ENCODE results near the gene TOX2.

The TOX2 gene, protein sequence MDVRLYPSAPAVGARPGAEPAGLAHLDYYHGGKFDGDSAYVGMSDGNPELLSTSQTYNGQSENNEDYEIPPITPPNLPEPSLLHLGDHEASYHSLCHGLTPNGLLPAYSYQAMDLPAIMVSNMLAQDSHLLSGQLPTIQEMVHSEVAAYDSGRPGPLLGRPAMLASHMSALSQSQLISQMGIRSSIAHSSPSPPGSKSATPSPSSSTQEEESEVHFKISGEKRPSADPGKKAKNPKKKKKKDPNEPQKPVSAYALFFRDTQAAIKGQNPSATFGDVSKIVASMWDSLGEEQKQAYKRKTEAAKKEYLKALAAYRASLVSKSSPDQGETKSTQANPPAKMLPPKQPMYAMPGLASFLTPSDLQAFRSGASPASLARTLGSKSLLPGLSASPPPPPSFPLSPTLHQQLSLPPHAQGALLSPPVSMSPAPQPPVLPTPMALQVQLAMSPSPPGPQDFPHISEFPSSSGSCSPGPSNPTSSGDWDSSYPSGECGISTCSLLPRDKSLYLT

DNA sequence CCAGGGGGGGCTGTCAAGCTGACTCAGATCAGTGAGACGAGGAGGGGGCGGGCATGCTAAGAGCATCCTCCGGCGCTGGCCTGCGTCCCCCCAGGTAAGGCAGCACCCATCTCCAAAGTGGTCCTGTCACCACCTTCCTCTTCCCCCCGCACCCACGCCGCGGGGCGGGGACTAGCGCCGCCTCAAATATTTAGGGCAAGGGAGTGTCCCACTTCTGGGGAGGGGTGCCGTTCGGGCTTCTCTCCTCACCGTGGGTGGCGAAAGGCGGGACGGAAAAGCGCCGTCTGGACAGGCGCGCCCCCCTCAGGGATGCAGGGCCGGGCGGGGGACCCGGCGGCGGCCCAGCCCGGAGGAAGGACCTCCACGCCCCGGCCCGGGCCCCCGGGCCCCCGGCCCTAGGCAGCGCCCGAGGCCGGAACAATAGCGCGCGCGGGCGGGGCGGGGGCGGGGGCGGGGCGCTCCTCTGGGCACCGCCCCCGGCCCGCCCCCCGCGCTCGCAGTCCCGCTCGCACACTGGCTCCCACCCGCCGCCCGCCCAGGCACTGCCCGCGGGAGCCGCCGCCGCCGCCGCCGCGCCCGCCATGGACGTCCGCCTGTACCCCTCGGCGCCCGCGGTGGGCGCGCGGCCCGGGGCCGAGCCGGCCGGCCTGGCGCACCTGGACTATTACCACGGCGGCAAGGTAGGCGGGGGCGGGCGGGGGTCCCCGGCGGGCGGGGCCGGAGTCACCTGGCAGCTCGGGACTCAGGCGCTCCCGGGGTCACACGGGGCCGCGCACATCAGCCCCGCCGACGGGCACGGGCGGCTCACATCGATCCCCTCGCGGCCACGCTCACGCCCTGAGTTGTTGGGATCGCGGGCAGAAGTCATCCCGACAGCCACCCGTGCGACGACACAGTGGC lies at the start of gene TOX2:
Gene TOX2, plus strand, starts transcription at position 542 of the 900 bp plus-strand sequence. Its CDS starts 40 bp downstream, at position 582.
- H3K27ac Mint-ChIP-seq, result peak within 1 kb of the TSS; percentile 2
- H3K27me3 Mint-ChIP-seq, result peaks cover 80% of the 10 kb centered on the region
- H3K36me3 Mint-ChIP-seq (ENCODE audit: low read depth), result no peaks in the 10 kb centered on the region
- H3K4me1 Mint-ChIP-seq (ENCODE audit: low read depth), result peaks cover 40% of the 10 kb centered on the region
- peaks cover 20% of the 10 kb centered on the region for H3K9me3 Mint-ChIP-seq
- H3K4me3 Mint-ChIP-seq, result peak within 1 kb of the TSS; percentile 44
- intact Hi-C loops (cut with micrococcal nuclease), result loop anchor here (10.0 kb wide), 1 partner anchor 160 kb away; no protein-coding TSS in a partner anchor

DNA sequence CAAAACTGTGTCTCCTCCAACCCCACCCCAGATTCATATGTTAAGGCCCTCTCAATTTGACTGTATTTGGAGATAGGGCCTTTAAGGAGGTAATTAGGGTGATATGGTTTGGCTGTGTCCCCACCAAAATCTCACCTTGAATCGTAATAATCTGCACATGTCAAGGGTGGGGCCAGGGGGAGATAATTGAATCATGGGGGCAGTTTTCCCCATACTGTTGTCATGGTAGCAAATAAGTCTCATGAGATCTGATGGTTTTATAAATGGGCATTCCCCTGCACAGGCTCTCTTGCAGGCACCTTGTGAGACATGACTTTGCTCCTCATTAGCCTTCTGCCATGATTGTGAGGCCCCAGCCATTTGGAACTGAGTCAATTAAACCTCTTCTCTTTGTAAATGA lies 46.6 kb upstream of the TOX2 start:
- Mint-ChIP-seq H3K4me3 (no peak overlapping the region), H3K27ac (no peak overlapping the region), H3K9me3 (no peaks in the 10 kb centered on the region), H3K36me3 (ENCODE audit: low read depth) (no peaks in the 10 kb centered on the region), H3K4me1 (ENCODE audit: low read depth) (no peaks in the 10 kb centered on the region), H3K27me3 (peaks cover 13% of the 10 kb centered on the region)
- intact Hi-C loops (cut with micrococcal nuclease), result no loop called here

DNA sequence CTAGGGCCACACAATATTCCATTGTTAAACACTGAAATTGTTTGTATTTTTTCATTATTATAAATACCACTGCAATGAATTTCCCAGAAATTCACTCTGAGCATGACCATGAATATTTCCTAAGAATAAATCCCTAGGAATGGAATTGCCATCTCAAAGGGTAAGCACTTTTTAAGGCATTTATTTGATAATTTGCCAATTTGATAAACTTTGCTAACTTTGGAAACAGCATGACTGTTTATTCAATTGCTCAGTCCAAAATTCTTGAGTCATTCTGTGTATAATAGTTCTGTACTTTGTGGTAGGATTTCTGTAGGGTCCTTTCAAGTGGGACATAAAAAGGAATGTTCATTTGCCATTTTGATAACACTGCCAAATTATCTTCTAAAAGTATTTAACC lies 44.2 kb upstream of the TOX2 start:
- H3K9me3 Mint-ChIP-seq, result no peaks in the 10 kb centered on the region
- H3K4me3 Mint-ChIP-seq, result no peak overlapping the region
- intact Hi-C loops (cut with micrococcal nuclease), result no loop called here
- H3K4me1 Mint-ChIP-seq (ENCODE audit: low read depth), result no peaks in the 10 kb centered on the region
- no peaks in the 10 kb centered on the region for H3K36me3 Mint-ChIP-seq (ENCODE audit: low read depth)
- H3K27ac Mint-ChIP-seq, result no peak overlapping the region
- H3K27me3 Mint-ChIP-seq, result peaks cover 25% of the 10 kb centered on the region

DNA sequence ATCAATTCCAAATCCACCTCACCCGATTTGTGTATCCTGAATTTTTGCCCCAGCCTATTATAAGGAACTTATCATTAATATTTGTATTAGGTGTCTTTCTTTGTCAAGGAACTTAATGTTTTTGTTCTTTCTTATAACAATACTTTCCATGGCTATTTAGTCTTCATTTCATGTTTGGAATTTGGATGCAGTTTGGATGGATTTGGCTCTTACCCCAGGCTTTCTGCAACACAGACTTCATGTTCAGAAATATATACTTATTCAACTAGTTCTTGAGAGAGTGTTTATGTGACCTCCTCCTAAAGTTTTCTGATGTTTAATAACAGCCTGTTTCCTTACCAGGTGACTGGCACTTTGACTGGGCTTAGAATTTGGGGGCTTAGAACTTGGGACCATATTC lies 35.9 kb upstream of the TOX2 start:
- Mint-ChIP-seq H3K4me3 (no peak overlapping the region), H3K27ac (no peak overlapping the region), H3K27me3 (peaks cover 47% of the 10 kb centered on the region), H3K36me3 (ENCODE audit: low read depth) (no peaks in the 10 kb centered on the region), H3K4me1 (ENCODE audit: low read depth) (no peaks in the 10 kb centered on the region), H3K9me3 (no peaks in the 10 kb centered on the region)
- intact Hi-C loops (cut with micrococcal nuclease), result no loop called here

DNA sequence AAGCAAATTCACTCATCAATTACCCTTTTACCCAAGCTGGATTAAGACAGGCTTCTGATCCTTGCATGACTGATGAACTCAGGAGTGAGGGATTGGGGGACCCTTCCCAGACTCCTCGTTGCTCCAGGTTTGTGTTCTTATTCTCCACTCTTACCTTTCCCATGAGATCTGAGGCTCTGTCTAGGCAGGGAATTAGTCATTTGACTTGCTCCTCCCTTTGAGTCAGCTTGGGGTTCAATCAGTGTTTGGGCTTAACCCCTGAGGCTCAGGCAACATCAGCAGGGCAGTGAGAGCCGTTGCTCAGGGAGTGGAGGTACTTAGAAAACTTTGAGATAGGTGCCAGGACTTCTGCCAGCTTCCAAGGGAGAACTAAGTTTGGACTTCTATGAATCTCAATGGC lies 20.7 kb upstream of the TOX2 start:
- Mint-ChIP-seq H3K27me3 (peaks cover 48% of the 10 kb centered on the region), H3K36me3 (ENCODE audit: low read depth) (no peaks in the 10 kb centered on the region), H3K27ac (no peak overlapping the region), H3K4me3 (no peak overlapping the region), H3K4me1 (ENCODE audit: low read depth) (no peaks in the 10 kb centered on the region), H3K9me3 (peaks cover 17% of the 10 kb centered on the region)
- intact Hi-C loops (cut with micrococcal nuclease), result no loop called here

DNA sequence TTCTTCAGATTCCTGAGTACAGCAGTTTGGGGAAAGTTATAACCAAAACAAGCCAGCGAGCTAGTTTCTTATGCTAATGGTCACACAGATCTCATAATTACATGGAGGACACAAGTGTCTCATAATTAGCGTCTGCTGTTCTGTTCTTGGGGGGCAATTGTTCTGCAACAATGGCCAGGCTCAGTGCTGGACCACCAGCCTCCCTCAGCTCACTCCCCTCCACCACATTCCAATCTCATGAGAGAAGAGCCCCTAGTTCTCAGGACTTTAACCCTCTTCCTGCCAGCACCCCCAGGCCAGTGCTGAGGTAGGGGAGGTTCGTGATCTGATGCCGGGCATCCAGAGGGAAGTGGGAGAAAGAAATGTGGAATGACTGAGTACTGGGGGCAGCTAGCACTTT lies 20.2 kb upstream of the TOX2 start:
- Mint-ChIP-seq H3K4me3 (no peak overlapping the region), H3K9me3 (peaks cover 11% of the 10 kb centered on the region), H3K27ac (no peak overlapping the region), H3K36me3 (ENCODE audit: low read depth) (no peaks in the 10 kb centered on the region), H3K27me3 (peaks cover 47% of the 10 kb centered on the region), H3K4me1 (ENCODE audit: low read depth) (no peaks in the 10 kb centered on the region)
- intact Hi-C loops (cut with micrococcal nuclease), result no loop called here

DNA sequence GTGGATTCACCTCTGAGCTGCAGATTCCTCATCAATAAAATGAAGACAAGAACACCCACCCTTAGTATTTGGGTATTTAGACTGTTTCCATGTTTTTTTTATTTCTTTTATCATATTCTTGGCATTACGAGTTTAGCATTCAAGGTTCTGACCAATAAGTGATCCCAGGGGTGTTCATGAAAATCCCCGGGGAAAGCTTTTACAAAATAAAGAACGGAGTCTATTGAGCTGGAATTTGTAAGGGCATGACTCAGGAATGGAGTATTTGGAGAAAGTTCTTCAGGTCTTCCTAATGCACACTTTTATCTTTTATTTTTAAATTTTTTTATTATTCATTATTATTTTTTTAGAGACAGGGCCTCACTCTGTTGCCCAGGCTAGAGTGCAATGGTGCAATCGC lies 19.4 kb upstream of the TOX2 start:
- no peaks in the 10 kb centered on the region for H3K4me1 Mint-ChIP-seq (ENCODE audit: low read depth)
- no peak overlapping the region for H3K27ac Mint-ChIP-seq
- H3K27me3 Mint-ChIP-seq, result peaks cover 49% of the 10 kb centered on the region
- H3K9me3 Mint-ChIP-seq, result peaks cover 4% of the 10 kb centered on the region
- intact Hi-C loops (cut with micrococcal nuclease), result no loop called here
- H3K4me3 Mint-ChIP-seq, result no peak overlapping the region
- H3K36me3 Mint-ChIP-seq (ENCODE audit: low read depth), result no peaks in the 10 kb centered on the region

DNA sequence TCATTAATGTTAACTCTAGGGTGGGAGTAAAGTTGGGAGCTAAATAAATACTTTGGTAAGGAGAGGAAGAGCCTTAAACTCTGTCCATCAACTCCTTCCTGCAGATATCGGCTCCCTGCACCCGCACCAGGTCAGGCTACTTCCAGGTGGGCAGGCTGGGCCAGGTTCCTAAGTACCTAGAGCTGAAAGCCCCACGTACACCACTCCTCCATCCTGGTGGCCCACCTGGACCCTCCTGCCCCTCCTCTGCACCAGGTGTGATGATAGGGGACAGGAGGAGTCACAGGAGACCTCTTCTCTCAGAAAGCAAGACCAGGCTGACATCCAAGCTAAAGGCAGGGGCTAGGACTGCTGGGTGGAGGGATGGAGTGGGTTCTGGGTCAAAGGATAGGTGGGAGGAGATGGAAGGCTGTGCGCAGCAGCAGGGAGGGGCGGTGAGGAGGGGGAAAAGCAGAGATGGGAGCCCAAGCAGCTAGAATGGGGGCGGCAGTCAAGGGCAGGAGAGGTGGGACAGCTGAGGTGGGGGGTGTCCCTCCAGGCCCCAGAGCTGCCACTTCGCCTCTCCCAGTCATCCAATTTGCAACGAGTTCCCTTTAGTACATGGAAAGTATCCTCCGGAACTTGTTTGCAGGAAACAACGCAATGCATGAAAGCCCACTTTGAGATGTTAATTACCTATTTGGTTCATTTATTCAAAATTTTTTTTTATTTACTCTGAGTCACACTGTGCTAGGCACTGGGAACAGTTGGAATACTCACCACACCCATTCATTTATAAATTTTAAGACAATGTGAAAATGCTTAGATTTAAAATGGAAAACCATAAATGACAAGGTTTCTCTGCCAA lies 15.2 kb upstream of the TOX2 start:
- H3K27me3 Mint-ChIP-seq, result peaks cover 70% of the 10 kb centered on the region
- H3K36me3 Mint-ChIP-seq (ENCODE audit: low read depth), result no peaks in the 10 kb centered on the region
- H3K27ac Mint-ChIP-seq, result no peak overlapping the region
- no peaks in the 10 kb centered on the region for H3K4me1 Mint-ChIP-seq (ENCODE audit: low read depth)
- peaks cover 16% of the 10 kb centered on the region for H3K9me3 Mint-ChIP-seq
- H3K4me3 Mint-ChIP-seq, result no peak overlapping the region
- intact Hi-C loops (cut with micrococcal nuclease), result no loop called here

DNA sequence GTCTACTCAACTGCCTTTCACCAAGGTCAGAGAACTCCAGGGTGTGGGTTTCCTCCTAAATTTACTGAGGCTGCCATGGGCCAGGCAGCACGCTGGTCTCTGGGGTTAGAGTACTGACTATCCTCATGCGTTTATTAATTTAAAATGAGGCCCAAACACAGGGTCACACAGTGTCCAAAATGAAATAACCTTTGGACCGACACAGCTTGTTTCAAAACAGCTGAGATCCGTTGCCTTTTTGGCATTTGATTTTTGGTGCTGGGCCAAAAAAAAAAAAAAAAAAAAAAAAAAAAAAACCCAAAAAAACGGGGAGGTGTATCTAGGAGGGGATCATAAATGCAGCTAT lies 14.6 kb upstream of the TOX2 start:
- intact Hi-C loops (cut with micrococcal nuclease), result no loop called here
- H3K27me3 Mint-ChIP-seq, result peaks cover 70% of the 10 kb centered on the region
- peaks cover 16% of the 10 kb centered on the region for H3K9me3 Mint-ChIP-seq
- no peaks in the 10 kb centered on the region for H3K4me1 Mint-ChIP-seq (ENCODE audit: low read depth)
- H3K4me3 Mint-ChIP-seq, result no peak overlapping the region
- H3K27ac Mint-ChIP-seq, result no peak overlapping the region
- no peaks in the 10 kb centered on the region for H3K36me3 Mint-ChIP-seq (ENCODE audit: low read depth)

DNA sequence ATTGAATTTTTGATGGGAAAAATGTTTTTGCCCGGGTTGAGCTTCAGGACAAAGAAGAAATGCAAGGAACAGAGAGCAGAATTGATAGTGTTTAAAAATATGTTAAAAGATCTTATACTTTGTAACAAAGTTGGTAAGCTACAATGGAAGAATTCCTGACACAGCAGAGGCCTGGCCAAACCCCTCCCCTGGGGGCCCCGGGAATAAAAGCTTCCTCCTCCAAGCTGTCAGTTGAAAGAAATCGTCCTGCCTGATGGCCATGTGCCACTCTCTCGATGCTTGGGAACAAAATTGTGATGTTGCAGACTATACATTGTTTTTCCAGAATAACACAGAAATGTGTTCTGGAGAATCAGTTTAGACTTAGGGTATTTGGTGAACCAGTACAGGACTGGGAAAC lies 14.2 kb upstream of the TOX2 start:
- H3K27ac Mint-ChIP-seq, result no peak overlapping the region
- intact Hi-C loops (cut with micrococcal nuclease), result no loop called here
- H3K9me3 Mint-ChIP-seq, result peaks cover 16% of the 10 kb centered on the region
- H3K4me1 Mint-ChIP-seq (ENCODE audit: low read depth), result no peaks in the 10 kb centered on the region
- H3K27me3 Mint-ChIP-seq, result peaks cover 71% of the 10 kb centered on the region
- no peaks in the 10 kb centered on the region for H3K36me3 Mint-ChIP-seq (ENCODE audit: low read depth)
- no peak overlapping the region for H3K4me3 Mint-ChIP-seq

DNA sequence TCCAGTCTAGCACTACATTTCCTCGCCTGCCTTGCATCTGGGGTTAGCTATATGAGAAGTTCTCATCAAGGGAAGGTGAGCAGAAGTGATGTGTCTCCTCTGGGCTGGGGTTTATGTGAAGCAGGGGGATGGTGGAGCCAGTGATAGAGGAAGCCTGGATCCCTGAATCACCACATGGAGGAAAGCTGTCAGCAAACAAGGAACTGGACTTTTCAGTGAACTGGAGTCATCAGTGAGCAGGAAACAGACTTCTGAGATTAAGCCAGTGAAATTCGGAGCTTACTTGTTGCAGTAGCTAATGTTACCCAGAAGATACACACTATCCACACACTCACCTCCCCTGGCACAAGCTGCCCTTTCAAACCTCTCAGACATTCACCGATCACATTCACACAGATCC lies 13.4 kb upstream of the TOX2 start:
- Mint-ChIP-seq H3K36me3 (ENCODE audit: low read depth) (no peaks in the 10 kb centered on the region), H3K4me3 (no peak overlapping the region), H3K27me3 (peaks cover 71% of the 10 kb centered on the region), H3K27ac (no peak overlapping the region), H3K4me1 (ENCODE audit: low read depth) (no peaks in the 10 kb centered on the region), H3K9me3 (peaks cover 16% of the 10 kb centered on the region)
- intact Hi-C loops (cut with micrococcal nuclease), result no loop called here

DNA sequence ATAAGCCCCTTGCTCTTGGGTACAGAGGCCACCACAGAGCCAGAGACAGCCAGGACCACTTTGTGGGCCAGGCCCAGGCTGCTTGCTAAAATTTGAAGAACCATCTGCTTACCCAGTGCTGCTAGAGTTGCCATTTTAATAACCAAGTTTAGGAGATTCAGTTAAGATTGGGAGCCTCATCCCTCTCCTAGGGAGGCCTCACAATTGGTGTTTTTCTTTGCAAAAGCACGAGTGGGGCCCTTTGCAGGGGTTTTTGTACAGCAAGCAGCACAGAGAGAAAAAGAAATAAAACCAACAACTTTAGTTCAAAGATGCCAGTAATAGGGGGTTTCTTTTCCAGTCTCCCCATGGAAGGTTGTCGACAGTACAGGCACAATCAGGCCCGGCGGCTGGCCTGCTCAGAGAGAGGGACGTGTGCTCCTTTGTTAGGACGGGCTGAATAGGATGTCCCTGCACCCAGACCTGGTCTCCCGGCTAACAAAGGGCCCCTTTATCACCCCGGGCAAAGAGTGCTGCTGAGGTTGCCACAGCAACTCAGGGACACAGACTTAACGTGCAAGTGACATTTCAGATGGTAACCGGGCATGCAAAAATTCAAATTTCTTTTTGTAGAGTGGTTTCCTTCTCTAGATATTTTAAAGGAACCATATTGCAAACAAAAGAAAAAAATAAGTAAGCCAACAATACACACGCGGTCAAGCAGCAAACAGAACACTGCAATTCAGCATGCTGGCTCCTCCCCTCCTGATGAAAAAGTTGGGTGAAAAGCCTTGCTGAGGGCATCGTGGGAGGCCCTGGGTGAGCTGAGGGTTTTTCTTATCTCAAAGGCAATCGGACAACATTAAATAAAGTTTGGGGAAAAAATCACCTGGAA lies 10.5 kb upstream of the TOX2 start:
- H3K27me3 Mint-ChIP-seq, result peaks cover 71% of the 10 kb centered on the region
- no peaks in the 10 kb centered on the region for H3K36me3 Mint-ChIP-seq (ENCODE audit: low read depth)
- no peak overlapping the region for H3K27ac Mint-ChIP-seq
- intact Hi-C loops (cut with micrococcal nuclease), result no loop called here
- peaks cover 4% of the 10 kb centered on the region for H3K4me1 Mint-ChIP-seq (ENCODE audit: low read depth)
- H3K4me3 Mint-ChIP-seq, result no peak overlapping the region
- peaks cover 32% of the 10 kb centered on the region for H3K9me3 Mint-ChIP-seq

DNA sequence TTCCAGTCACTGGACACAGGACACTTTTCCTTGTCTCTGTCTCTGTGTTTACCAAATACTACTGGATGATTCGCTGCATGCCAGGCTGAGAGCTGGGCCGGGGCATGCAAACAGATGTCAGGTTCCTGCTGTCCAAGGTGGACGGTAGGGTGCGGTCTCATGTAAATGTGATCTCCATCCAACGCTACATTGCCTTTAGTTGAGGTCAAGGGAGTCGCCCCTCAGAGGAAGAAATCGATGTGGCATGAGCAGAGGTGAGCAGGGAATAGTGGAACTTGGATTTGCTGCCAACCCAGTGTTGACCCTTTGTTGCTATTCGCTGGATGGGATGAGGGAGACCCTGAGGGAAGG lies 9.8 kb upstream of the TOX2 start:
- Mint-ChIP-seq H3K4me3 (no peak overlapping the region), H3K27ac (no peak overlapping the region), H3K27me3 (peaks cover 66% of the 10 kb centered on the region), H3K4me1 (ENCODE audit: low read depth) (peaks cover 10% of the 10 kb centered on the region), H3K36me3 (ENCODE audit: low read depth) (no peaks in the 10 kb centered on the region), H3K9me3 (peaks cover 36% of the 10 kb centered on the region)
- intact Hi-C loops (cut with micrococcal nuclease), result no loop called here

Data from dendritic cell treated with granulocyte-macrophage colony-stimulating factor and Interleukin-4, amounts not matched to agents 40 ng/mL and 50 ng/mL, for 4 days (primary cell).